ELR (cell line): ENCODE results near the gene EPAS1.
A peak's percentile ranks its signal among the peaks of the same experiment; 100 is the strongest.

Experiments used
- DNase-seq: peaks from one replicate; pipeline ENCODE4 v3.0.0-alpha.2; 2015; ENCODE audit warnings: low read depth

EPAS1 gene

DNA sequence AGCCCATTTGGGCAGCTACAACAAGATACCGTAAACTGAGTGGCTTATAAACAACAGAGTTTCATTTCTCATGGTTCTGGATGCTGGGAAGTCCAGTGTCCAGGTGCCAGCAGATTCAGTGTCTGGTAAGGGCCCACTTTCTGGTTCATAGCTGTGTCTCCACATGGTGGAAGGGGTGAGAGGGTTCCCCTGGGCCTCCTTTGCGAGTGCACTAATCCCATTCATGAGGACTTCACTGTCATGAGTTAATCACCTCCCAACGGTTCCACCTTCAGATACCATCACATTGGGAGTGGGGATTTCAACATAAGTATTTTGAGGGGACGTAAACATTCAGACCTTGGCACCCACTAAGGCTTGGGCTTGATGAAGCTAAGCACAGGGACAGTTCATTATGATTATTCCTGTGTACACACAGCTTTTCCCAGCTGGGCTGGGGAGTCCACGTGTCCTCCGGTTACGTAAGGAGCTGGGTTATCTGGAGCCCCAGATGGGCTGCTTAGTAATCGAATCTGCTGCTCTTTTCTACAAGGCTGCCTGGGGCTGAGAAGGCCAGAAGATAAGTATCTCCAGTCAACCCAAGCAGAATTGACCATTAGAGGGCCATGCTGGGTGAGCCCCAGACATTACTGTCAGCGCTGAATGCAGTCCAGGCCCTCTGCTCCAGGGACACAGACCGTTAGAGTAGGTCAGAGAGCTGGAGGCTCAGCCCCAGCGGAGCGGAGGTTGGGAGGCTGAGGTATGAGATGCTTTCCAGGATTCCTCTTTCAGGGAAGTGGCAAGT, 42.7 kb downstream of the EPAS1 start:
- DNase-seq = no peak

DNA sequence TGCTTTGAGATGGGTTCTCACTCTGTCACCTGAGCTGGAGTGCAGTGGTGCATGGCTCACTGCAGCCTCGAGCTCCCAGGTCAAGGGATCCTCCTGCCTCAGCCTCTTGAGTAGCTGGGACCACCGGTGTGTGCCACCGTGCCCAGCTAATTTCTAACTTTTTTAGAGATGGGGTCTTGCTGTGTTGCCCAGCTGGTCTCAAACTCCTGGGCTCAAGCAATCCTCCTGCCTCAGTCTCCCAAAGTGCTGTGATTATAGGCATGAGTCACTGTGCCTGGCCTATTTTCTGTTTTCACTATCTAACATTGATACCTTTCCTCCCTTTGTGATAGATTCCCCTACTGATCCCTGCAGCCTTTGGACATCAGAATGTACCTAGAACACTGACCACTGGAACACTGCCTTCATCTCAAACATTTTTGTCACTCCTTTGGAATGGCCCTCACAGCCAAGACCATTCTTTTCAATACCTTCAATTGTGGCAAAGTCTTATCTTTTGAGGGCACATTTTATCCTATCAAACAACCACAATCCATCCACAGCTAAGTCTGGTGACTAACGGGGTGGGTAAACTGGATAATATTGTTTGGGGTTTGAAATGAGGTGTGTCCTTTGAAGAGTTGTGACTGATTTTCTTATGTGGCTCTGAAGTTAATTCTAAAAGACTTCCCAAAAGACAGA, 43.7 kb downstream of the EPAS1 start:
- DNase-seq = no peak

DNA sequence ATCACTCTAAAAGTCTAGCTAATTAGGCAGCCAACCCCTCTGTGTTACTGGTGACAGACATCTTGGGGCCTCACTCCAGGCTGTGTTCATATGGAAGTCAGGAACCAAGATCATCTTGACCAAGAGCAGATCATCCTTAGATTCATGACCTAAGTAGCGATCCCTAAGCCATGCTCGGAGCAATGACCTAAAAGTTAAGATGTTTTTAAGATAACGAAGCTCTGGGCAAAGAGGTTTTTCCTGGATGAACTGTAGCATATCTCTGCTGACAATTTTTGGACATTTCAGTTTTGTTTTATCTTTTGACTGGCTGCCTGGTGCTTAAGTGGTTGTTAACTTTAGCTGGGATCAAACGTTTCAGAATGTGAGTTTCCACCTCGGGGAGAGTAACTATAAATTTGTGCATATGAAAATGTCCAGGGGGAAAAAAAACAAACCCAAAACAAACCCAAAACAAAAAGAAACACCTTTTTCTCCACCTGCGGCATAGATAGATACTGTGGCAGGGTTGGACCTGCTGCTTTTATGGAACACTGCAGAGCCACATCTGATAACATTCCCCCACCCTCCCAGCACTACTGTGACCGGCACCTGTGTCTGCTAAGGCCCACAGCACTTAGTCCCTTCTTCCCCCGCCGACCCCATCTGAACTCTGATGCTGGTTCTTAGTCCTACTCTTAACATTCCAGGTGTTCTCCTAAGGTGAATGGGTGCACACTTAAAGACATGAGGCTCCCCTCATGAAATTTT, 45.5 kb downstream of the EPAS1 start:
- no peak for DNase-seq

DNA sequence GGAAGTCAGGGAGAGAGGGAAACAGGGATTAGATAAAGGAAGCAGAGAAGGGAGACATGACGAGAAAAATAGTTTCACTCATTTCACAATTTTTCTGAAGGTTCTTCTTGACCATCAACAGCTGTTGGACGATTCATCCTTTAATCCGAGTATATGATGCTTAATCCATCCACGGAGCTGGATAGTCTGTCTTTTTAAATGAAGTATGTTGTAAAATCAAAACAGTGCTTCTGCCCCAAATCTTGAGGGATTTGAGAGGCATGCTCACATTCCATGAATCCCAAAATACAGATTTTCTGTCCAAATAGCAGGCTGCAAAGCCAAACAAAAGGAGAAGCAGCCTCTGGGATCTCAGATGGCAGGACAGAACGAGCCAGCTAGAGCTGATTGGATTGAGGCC, 47.5 kb downstream of the EPAS1 start:
- no peak for DNase-seq

DNA sequence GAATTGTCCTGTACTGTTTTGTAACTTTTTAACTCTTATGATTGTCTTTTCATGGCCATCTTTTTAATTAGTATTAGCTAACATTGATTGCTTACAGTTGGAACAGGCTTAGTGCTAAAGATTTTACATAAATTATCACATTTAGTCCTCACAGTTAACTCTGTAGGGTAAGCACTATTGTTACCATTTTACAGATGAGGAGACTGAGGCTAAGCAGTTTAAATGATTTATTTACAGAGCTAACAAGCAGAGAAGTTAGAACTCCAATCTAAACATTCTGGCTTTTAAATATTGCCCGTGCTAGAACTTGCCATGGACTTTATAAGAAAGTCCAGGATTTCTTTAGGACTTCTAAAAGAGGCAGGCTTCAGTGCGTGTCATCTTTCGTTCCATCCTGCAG, 48.6 kb downstream of the EPAS1 start:
- DNase-seq = no peak

DNA sequence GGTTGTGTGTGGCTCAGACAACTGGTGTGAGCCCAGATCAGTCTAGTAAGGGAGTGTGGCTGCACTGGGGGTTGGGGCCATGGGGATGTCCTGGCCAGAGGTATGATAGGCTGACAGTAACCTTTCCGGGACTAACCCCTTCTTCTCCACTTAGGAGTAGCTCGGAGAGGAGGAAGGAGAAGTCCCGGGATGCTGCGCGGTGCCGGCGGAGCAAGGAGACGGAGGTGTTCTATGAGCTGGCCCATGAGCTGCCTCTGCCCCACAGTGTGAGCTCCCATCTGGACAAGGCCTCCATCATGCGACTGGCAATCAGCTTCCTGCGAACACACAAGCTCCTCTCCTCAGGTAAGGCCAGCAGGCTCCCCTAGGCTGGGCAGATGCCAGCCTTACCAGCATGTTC, 49.5 kb downstream of the EPAS1 start:
- DNase-seq = no peak

DNA sequence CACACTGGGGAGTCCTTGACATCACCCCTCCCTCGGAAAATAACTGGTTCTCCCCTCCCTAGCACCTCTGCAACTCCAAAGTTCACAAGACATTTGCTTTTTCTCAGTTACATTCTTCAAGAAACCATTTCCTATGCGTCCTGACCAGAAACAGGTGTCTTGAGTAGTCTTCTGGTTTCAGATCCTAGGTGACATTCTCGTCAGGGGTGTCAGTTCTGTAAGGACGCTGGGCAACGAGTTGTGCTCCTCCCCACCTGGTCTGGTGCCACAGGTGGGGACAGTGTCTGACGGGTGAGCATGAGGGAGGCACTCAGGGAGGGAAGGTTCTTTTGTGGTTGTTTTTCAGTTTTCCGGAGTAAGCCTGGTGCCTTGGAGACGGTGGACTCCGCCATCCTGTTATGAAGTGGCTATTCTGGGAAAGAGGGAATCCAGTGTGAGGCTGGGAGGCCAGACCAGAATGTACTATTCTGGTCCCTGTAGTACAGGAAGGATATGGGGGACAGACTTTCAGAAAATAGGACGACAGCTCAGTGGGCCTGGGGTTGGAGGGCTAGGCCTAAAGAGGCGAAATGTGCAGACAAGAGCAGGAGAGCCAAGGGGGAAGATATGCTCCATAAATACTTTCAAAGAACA, 50.6 kb downstream of the EPAS1 start:
- DNase-seq = no peak

DNA sequence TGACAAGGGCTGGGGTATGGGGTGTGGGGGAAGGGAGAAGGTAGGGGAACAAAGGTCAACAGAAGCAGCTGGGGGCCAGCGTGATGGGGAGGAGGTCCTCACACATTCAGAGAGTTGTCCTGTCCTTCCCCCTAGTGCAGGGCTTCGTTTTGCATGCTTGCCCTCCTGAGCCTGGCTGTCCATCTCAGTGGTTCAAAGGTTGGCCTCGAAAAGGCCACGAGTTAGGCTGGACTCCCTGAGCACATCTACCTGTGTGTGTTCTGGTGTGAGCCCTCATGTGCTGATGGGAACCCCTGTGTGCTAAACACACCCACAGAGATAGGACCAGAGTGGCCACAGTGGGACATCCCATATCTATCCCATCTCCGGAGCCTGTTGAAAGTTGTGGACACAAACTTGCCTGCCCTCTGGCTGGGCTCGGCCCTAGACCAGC, 51.9 kb downstream of the EPAS1 start:
- no peak for DNase-seq

DNA sequence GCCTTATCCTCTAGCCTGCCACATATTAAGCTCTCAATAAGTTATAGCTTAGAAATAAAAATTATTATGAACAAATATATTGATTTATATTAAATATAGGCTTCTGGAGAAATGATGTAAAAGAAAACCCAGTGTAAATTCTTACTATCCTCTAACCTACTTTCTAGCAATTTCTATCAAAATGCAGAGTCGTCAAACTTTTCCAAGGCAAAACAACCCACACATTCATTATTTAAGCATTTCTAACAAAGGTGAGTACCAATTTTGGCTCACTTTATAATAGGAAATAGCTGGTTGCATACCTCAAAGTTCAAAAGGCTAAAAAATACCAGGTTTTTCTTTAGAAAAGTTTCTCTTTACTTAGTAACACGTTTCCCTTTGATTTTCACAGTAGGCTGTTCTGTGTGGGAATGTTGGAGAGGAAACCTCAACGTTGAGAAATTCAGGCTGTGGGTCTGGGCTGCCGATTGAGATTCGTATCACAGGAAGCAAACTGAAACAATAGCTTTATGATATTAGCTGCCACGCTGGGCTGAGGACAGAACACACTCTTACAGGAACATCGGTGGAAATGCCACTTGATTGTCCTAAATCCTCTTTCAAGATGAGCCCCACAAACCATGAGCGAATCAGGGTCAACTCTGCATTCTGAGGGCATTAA, 53.0 kb downstream of the EPAS1 start:
- no peak for DNase-seq

DNA sequence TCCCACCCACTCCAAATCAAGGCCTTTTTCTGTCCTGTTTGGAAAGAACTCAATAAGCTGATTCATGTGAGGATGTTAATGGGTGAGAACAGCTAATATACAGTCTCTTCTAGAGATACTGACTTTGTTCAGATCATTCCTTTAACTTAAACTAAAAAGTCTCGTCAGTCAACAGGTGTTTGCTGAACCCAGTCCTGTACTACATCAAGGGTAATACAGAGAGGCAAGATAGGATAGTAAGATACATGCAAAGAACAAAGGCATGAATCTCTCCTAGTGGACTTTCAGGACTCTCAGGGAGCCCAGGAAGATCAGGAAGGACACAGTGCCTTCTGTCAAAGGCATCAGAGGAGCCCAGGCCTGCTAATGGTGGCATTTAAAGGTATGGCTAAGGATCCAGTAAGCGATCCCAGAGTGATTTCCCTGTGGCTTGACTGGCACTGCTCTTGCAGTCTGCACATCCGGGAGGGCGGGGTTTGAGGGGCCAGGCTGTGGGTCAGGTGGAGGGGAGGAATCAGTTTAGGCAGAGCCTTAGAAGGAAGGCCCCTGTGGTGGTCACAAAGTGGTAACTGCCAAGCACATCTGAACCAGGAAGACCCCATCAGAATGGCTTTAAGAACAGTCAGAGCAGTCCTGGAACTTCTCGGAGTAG, 54.0 kb downstream of the EPAS1 start:
- no peak for DNase-seq

DNA sequence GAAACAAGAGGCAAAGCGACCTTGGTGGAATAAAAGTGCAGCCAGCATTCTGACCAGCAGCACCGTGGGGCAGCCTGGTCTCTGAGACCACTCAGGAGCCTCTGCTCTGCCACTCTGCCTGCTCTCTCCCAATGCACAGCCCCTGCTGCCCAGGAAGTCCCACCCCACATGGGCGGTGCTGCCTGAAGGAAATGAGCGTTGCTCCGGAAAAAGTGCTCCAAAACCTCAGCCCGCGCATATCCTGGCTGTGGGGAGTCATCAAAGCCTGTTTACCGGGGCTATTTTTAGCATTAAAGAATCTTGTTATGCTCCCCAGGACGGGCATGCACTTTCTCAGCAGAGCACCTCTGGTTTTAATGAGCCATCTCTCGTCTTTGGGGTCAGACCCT, 54.5 kb downstream of the EPAS1 start:
- DNase-seq = no peak

DNA sequence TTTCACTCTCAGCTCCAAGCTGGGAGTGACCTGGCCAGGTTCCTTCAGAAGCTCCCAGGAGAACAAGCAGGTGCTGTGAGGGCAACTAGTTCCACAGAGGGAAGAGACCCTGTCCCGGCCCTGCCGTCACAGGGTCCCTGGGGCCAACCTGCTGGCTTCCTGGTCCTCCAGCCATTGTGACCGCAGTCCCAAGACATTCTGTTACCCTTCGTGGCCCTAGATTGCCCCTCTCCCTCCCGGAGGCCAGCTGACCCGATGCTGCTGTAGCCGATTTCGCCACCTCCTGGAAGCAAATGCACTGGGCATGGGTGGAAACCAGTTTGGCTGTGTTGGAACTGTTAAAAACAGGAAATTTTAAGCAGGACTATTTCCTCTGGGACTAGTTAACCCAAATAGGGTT, 55.4 kb downstream of the EPAS1 start:
- DNase-seq = no peak

DNA sequence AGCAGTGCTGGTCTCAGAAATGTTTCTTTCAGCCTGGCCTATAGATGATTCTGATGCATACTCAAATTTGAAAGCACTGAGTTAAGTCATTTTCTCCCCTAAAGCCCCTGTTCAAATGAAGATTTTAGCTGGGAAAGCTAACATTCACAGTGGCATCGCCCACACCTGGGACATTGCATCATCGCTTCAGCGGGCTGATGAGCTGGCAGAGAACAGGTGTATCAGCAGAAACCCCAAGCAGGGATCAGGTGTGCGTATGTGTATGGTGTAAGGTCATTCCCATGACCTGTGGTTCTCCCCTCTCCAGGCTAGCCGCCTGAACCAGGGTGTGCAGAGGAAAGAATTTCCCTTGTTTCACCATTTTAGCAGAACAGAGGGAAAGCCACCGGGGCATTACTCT, 56.3 kb downstream of the EPAS1 start:
- no peak for DNase-seq

DNA sequence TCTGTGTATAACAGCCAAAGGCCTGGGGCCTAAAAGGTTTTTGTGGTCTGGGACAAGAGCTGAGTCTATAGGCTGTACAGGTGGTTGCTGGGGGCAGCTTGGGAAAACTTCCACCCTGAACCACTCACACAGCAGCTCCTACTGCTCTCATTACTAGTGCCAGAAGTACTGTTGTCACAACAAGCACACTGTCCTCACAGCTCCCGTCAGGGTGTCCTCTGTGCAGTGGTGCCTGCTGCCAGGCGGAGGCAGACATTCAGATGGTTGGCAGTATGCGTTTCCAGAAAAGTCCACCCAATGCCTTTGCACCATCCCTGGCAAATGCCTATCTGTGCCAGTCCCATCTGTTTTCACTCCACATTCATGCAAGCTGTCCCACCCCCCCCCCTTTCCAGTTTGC, 58.5 kb downstream of the EPAS1 start:
- no peak for DNase-seq

DNA sequence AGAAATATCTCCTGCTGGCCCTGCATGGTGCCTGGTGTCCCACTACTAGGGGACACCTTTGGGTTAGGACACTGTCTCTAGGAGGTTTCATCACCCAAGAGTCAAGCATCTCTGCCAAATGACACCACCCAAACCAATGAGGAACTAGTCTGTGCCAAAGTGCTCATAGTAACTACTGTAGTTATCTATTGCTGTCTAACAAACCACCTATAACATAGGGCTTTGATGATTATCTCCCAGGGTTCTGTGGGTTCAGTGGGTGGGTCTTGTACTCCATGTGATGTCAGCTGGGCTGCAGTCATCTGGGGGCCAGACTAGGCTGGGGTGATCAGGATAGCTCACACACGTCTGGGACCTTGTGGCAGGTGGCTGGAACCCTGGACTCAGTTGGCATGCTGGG, 59.8 kb downstream of the EPAS1 start:
- no peak for DNase-seq

DNA sequence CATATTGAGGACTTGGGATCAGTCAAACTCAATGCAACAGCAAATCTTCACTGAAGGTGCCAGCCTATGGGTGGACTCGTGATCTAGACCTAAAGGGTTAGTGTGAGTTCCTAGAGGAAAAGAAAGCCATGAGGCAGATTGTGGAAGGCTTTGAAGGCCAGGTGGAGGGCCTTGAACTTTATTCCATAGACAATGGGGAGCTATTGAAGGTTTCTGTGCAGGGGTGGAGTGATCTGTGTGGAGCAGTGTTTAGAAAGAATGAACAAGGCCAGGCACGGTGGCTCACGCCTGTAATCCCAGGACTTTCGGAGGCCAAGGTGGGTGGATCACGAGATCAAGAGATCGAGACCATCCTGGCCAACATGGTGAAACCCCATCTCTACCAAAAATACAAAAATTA, 61.5 kb downstream of the EPAS1 start:
- DNase-seq = no peak

DNA sequence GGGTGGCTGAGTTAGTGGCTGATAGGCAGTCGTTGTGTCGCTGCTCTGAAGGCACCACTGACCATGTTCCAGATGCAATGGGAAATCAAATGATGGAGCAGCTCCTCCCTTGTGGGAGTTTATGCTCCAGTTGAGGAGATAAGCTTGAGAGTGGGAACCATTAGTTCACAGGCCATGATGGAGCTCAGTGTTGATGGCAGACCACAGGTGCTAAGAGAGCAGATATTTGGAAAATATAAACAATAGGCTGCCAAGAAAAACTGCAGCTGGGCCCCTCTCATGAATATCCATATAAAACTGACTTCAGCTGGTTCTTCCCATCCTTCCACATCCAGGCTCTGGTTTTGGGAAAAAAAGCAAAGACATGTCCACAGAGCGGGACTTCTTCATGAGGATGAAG, 63.1 kb downstream of the EPAS1 start:
- DNase-seq = no peak

DNA sequence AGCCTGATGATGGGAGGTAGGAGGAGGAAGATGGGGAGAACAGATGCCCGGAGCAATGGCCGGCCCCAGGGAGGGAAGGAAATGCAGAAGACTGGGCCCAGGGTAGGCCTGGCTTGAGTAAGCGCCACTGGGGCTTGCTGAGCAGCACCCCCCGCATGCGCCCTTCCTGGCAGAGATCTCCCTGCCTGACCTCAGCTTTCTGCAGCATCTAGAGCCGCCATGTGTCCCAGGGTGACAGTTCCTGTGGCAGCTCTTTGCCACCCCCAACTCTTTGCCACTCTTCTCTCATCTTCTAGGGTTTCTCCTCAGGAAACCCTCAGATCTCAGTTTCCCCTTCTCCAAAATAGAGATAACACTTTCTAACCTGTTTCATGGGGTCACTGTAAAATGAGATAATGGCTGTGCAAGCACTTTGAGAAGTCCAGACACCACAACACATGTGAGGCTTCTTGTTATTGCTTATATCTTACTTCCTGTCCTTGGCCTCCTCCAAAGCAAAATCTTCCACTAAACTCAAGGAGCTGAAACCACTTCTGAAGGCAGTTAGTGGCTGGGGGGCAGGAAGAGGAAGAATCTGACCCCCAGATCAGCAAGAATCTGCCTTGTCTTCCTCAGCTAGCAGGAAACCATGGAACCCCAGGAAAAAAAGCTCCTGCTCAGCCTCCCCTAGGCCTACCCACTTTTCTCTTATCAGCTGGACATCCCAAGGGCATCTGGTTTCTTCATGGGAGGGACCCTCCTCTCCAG, 64.9 kb downstream of the EPAS1 start:
- no peak for DNase-seq

DNA sequence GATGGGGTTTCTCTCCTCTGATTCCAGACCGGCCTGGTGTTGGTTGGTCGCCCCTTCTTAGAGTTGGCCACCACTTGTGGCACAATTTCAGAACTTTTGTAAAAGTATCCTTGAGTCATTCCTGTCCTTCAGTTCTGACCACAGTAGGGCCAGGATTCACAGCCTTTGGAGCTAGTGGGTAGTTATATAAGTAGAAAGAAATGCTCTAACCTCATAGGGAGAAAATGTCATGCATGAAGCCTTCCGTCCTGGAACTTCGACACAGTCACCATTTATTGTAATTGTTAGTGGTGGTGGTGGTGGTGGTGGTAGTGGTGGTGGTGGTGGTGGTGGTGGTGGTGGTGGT, 65.4 kb downstream of the EPAS1 start:
- DNase-seq = peak; percentile 15

DNA sequence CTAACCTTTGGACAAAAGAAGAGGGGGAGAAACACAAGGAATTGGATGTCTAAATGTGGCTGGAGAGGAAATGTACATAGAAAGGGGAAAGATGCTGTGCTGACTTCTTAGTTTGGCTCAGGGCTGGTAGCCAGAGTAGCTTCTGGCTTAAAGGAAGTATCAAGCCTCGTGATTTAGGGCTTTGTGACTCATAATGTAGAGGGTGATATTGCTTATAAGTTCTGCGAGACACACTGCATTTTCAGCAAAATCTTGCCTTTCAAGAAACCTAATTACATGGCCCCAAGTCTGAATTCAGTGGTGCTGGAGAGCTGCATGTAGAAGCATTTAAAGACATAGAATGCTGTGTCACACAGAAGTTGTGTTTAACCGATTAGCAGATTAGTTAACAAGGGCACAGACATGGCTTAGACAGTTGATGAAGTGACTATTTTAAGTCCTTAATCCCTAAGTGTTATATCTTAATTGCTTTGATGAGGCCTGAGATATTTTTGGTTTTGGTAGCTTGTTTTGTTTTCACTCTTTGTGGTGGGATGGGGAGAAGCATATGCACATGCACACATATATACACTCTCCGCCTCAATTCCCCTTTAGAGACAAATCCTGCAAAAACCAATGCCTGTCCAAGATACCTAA, 66.4 kb downstream of the EPAS1 start:
- DNase-seq = peak; percentile 80
